Adrenal gland (tissue), 5 donors: ENCODE measurements around the gene RAD9A.

Experiments
- CTCF ChIP-seq, 6 experiments: fragments of 450-650 bp in 4 of 6; fragments of 200-600 bp in 2 of 6; sonication (generic) in 1 of 6; IDR thresholded peaks; 1 replicate in 5 of 6; 2 replicates in 1 of 6; pipeline versions ENCODE4 v1.5.1 to v1.8.0; 2016 to 2021; ENCODE audit warnings: antibody characterized with exemption in 6 of 6, mild to moderate bottlenecking in 2 of 6, moderate library complexity in 1 of 6
- POLR2A ChIP-seq, 2 donors: fragments of 450-650 bp; IDR thresholded peaks; one replicate each; pipeline ENCODE4 v1.6.1; 2017; ENCODE audit warnings: antibody characterized with exemption in 2 of 2, mild to moderate bottlenecking in 2 of 2, moderate library complexity in 1 of 2
- donor health status: DM: no; HTN: no; CAD: no.

DNA sequence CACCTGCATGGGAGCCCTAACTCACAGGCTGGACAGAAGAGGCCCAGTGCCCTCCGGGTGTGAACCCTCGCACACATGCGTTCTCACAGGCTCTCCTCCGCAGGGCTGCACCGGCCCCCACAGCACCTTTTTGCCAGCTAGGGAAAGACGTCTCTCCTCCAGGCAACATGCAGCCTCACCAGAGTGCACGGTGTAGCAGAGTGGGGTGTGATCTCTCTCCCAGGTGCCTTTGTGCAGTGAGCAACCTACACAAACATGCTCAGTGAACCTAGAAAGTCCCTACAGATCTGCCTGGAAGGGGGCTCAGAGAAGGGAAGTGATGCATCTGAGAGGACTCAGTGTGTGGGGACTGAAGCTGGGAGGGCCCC, 20.0 kb downstream of the RAD9A start:
- no peak for TF ChIP-seq CTCF (IDR thresholded peaks at IDR 0.05)
- TF ChIP-seq POLR2A (IDR thresholded peaks at IDR 0.05), result no peak
